ENCODE results near the gene COL12A1. TPM values are rescaled to one million over a fixed set of nuclear protein-coding genes. Genes with fewer than 3 reads are reported as not detected.

Gene COL12A1
- total and polyA plus RNA-seq, 5 donors from 2014 or later, result 0.37 TPM; not detected in 4

DNA sequence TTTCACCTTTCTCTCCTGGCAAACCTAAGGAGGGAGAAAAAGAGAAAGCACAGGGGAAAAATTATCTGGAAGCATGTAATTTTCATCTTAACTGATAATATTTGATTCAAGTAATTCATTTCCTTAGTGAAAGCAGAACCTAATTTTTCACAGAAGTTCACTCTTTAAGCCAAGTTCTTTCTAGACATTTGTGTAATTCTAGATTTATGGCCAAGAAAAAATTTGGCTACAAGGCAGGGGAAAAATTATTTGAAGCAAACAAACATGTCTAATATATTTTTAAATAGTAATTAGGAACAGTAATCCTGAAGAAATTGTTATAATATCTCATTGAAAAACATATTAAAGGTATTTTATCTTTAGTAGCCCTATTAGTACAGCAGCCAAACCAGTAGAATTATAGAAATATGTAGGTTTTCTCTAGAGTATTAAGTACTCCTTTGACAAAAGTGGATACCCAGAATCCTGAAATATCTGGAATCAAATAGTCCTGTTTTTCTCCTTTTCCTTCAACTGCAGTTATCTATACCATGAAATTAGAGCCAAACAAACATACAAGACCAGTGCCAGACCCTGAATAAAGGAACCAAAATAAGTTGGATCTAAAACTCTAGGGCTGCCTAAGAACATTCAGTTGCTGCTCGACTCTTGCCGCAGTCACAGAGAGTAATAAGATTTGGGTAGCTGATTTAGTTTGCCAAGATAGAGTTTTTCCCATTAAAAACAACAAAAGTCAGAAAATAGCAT, 116.5 kb downstream of the COL12A1 start:
- Histone ChIP-seq H3K9me3 (ENCODE audit: control insufficient read depth in 2 of 2, low read length in 2 of 2) (no peaks in the 10 kb centered on the region), H3K36me3 (ENCODE audit: control insufficient read depth, insufficient read depth, low read length) (no peaks in the 10 kb centered on the region), H3K27ac (ENCODE audit: insufficient read depth, low read length, poor library complexity, severe bottlenecking) (no peak overlapping the region), H3K4me1 (ENCODE audit: control insufficient read depth, insufficient read depth, low read length, poor library complexity, severe bottlenecking) (no peaks in the 10 kb centered on the region), H3K4me3 (ENCODE audit: low read depth, low read length) (no peak overlapping the region), H3K27me3 (ENCODE audit: control insufficient read depth, insufficient read depth, low read length) (no peaks in the 10 kb centered on the region)
- Mint-ChIP-seq H3K9me3 (peaks cover 0 to 3% (median 0%) of the 10 kb centered on the region in 7 donors), H3K4me3 (no peak overlapping the region), H3K27ac (no peak overlapping the region), H3K27me3 (no peaks in the 10 kb centered on the region), H3K36me3 (no peaks in the 10 kb centered on the region), H3K4me1 (no peaks in the 10 kb centered on the region)
- DNase-seq (no peak), ATAC-seq (ENCODE audit: low read depth in 2 of 2) (no peak)

DNA sequence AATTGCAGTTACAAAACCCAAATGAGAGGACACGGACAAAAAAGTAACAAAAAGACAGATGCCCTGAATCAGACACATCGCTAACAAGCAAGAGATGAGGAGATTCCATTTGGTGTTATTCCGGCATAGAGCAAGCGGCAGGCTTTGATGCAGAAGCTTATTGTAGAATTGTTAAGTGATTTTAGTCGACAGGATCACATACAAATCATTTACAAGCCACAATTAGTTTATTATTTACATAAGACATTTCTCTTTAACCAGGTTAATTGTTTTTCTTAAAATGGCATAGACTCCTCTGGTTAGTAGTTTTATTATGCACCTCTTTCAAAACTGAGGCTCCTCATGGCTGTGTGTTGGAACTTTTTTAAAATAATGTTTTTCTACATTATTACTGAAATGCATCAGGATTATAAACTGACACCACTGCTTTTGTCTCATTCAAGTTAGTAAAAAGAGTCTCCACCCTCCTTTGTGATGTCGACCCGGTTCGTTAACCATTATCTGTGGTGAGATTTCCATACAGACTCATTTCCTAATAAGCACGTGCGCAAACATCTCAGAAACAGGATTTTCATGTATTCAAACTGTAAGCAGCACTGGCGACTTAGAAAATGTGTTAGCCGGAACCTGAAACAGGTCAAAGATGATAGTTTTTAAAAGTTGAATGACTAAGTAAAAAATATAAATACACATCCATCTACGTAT, 119.8 kb downstream of the COL12A1 start:
- Histone ChIP-seq H3K4me1 (ENCODE audit: control insufficient read depth, insufficient read depth, low read length, poor library complexity, severe bottlenecking) (no peaks in the 10 kb centered on the region), H3K36me3 (ENCODE audit: control insufficient read depth, insufficient read depth, low read length) (no peaks in the 10 kb centered on the region), H3K27ac (ENCODE audit: insufficient read depth, low read length, poor library complexity, severe bottlenecking) (no peak overlapping the region), H3K9me3 (ENCODE audit: control insufficient read depth in 2 of 2, low read length in 2 of 2) (no peaks in the 10 kb centered on the region), H3K4me3 (ENCODE audit: low read depth, low read length) (no peak overlapping the region), H3K27me3 (ENCODE audit: control insufficient read depth, insufficient read depth, low read length) (no peaks in the 10 kb centered on the region)
- ATAC-seq (ENCODE audit: low read depth in 2 of 2) (no peak), DNase-seq (no peak)
- Mint-ChIP-seq H3K27ac (no peak overlapping the region), H3K27me3 (no peaks in the 10 kb centered on the region), H3K4me1 (no peaks in the 10 kb centered on the region), H3K36me3 (no peaks in the 10 kb centered on the region), H3K9me3 (peaks cover 0 to 3% (median 0%) of the 10 kb centered on the region in 7 donors), H3K4me3 (no peak overlapping the region)

DNA sequence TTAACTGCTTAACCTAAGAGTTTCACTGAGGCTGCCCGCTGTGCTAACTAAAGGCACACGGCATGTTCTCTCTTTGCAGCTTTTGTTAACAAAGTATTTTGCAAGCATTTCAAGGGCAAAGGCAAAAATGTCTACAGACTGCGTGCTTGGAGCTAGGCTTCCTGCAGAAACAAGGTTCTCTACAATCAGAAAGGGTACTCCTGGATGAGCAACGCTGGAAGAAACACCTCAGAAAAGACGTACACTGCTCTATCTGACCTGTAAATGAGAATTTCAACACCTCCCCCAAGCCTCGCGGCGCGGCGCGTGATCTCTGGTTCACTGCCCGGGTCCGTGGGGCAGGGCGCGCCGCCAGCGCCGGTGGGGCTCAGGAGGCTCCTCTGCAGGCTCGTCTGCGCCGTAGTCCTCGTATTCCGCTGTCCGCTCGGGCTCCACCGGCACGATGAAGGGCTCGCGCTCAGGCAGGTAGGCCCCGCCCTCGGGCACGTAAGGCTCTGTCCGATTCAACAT, 120.9 kb downstream of the COL12A1 start:
- no peak overlapping the region for H3K27ac Mint-ChIP-seq
- no peaks in the 10 kb centered on the region for H3K27me3 ChIP-seq (ENCODE audit: control insufficient read depth, insufficient read depth, low read length)
- no peak for DNase-seq
- H3K36me3 ChIP-seq (ENCODE audit: control insufficient read depth, insufficient read depth, low read length), result no peaks in the 10 kb centered on the region
- H3K9me3 ChIP-seq (ENCODE audit: control insufficient read depth in 2 of 2, low read length in 2 of 2), result no peaks in the 10 kb centered on the region
- H3K4me3 Mint-ChIP-seq, result no peak overlapping the region
- no peaks in the 10 kb centered on the region for H3K4me1 Mint-ChIP-seq
- peaks cover 4% of the 10 kb centered on the region for H3K27me3 Mint-ChIP-seq
- no peaks in the 10 kb centered on the region for H3K4me1 ChIP-seq (ENCODE audit: control insufficient read depth, insufficient read depth, low read length, poor library complexity, severe bottlenecking)
- no peaks in the 10 kb centered on the region for H3K36me3 Mint-ChIP-seq
- no peak for ATAC-seq (ENCODE audit: low read depth in 2 of 2)
- H3K27ac ChIP-seq (ENCODE audit: insufficient read depth, low read length, poor library complexity, severe bottlenecking), result no peak overlapping the region
- no peak overlapping the region for H3K4me3 ChIP-seq (ENCODE audit: low read depth, low read length)
- peaks cover 0 to 5% (median 0%) of the 10 kb centered on the region in 7 donors for H3K9me3 Mint-ChIP-seq

DNA sequence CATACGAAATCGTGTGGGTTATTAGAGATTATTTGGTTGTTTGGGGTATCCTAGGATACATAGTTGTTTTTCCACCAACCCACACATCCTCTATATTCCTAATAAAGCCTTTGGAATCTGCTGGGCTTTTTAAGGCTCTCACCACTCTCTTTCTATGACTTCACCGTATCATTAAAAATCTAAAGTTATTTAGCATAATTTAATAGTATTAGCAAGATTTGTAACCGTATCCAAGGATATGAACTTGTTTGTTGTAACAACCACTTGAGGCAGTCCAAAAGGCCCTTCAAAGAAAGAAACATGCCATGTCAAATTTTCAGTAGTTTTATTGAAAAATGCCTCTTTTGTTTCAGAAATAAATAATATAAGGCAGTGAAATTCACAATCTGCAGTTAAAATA, 121.8 kb downstream of the COL12A1 start:
- Histone ChIP-seq H3K27ac (ENCODE audit: insufficient read depth, low read length, poor library complexity, severe bottlenecking) (no peak overlapping the region), H3K4me1 (ENCODE audit: control insufficient read depth, insufficient read depth, low read length, poor library complexity, severe bottlenecking) (no peaks in the 10 kb centered on the region), H3K27me3 (ENCODE audit: control insufficient read depth, insufficient read depth, low read length) (no peaks in the 10 kb centered on the region), H3K36me3 (ENCODE audit: control insufficient read depth, insufficient read depth, low read length) (no peaks in the 10 kb centered on the region), H3K9me3 (ENCODE audit: control insufficient read depth in 2 of 2, low read length in 2 of 2) (no peaks in the 10 kb centered on the region), H3K4me3 (ENCODE audit: low read depth, low read length) (no peak overlapping the region)
- peaks cover 0 to 5% (median 0%) of the 10 kb centered on the region in 7 donors for H3K9me3 Mint-ChIP-seq
- no peak overlapping the region for H3K27ac Mint-ChIP-seq
- no peaks in the 10 kb centered on the region for H3K4me1 Mint-ChIP-seq
- ATAC-seq (ENCODE audit: low read depth in 2 of 2) (no peak), DNase-seq (no peak)
- no peak overlapping the region for H3K4me3 Mint-ChIP-seq
- H3K27me3 Mint-ChIP-seq, result peaks cover 4% of the 10 kb centered on the region
- H3K36me3 Mint-ChIP-seq, result no peaks in the 10 kb centered on the region

DNA sequence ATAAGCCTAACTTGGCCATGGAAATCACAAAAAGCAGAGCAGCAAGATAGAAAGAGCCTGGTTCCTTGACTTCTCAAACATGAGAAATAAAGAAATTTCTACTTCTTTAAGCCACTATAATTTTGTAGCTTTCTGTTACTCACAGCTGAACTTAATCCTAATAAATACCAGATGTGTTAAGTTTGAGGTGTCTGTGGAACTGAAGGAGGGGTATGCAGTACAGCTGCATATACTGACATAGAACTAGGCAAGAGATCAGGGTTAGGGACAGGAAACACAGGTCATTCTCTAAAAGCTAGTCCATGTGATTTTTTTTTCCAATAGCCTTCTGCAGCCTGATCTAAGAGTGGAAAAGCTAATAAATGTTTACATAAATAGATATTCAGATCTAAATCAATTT, 123.9 kb downstream of the COL12A1 start:
- no peak overlapping the region for H3K27ac Mint-ChIP-seq
- no peak for ATAC-seq (ENCODE audit: low read depth in 2 of 2)
- H3K9me3 ChIP-seq (ENCODE audit: control insufficient read depth in 2 of 2, low read length in 2 of 2), result no peaks in the 10 kb centered on the region
- H3K36me3 Mint-ChIP-seq, result no peaks in the 10 kb centered on the region
- H3K4me3 ChIP-seq (ENCODE audit: low read depth, low read length), result no peak overlapping the region
- H3K27ac ChIP-seq (ENCODE audit: insufficient read depth, low read length, poor library complexity, severe bottlenecking), result no peak overlapping the region
- H3K4me1 ChIP-seq (ENCODE audit: control insufficient read depth, insufficient read depth, low read length, poor library complexity, severe bottlenecking), result no peaks in the 10 kb centered on the region
- no peaks in the 10 kb centered on the region for H3K27me3 ChIP-seq (ENCODE audit: control insufficient read depth, insufficient read depth, low read length)
- no peak overlapping the region for H3K4me3 Mint-ChIP-seq
- H3K4me1 Mint-ChIP-seq, result no peaks in the 10 kb centered on the region
- H3K9me3 Mint-ChIP-seq, result peaks cover 0 to 5% (median 0%) of the 10 kb centered on the region in 7 donors
- no peak for DNase-seq
- peaks cover 4% of the 10 kb centered on the region for H3K27me3 Mint-ChIP-seq
- no peaks in the 10 kb centered on the region for H3K36me3 ChIP-seq (ENCODE audit: control insufficient read depth, insufficient read depth, low read length)

DNA sequence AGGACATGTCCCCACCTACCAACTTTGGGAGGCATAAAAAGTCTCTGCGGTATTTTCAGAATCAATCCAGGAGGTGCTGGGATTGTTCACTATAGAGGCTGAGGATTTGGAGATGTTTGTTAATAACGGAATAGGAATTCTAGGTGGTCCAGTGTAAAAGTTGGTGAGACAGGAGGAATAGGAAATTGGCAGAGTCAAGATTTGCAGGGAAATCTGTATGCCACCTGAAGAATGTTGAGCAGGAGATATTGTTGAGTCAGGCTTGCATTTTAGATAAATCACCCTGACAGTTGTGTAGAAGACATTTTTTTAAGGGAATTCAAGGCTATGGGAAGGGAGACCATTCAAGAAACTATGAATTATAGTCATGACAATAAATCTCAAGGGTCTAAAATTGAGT, 124.8 kb downstream of the COL12A1 start:
- H3K27ac Mint-ChIP-seq, result no peak overlapping the region
- ATAC-seq (ENCODE audit: low read depth in 2 of 2), result no peak
- H3K27ac ChIP-seq (ENCODE audit: insufficient read depth, low read length, poor library complexity, severe bottlenecking), result no peak overlapping the region

DNA sequence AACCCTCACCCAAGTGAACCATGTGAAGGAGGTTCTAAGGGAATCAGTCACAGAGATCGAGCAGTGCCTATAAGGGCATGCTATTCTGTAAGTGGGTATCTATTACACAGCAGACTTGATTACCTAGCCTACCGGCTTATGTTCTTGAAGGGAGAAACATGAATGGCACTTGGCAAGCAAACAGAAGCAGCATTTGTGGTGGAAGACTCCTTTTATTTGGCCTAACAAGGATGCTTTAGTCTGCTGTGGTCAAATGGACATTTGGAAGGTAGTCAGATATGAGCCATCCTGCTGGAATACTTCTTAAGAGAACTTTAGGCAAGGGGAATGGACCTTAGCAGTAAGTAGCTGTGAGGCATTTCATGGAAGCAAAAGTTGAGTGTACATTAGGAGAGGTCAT, 126.3 kb downstream of the COL12A1 start:
- Histone ChIP-seq H3K4me3 (ENCODE audit: low read depth, low read length) (no peak overlapping the region), H3K27me3 (ENCODE audit: control insufficient read depth, insufficient read depth, low read length) (no peaks in the 10 kb centered on the region), H3K36me3 (ENCODE audit: control insufficient read depth, insufficient read depth, low read length) (no peaks in the 10 kb centered on the region), H3K27ac (ENCODE audit: insufficient read depth, low read length, poor library complexity, severe bottlenecking) (no peak overlapping the region), H3K4me1 (ENCODE audit: control insufficient read depth, insufficient read depth, low read length, poor library complexity, severe bottlenecking) (no peaks in the 10 kb centered on the region), H3K9me3 (ENCODE audit: control insufficient read depth in 2 of 2, low read length in 2 of 2) (no peaks in the 10 kb centered on the region)
- Mint-ChIP-seq H3K4me3 (no peak overlapping the region), H3K4me1 (no peaks in the 10 kb centered on the region), H3K9me3 (peaks cover 0 to 6% (median 0%) of the 10 kb centered on the region in 7 donors), H3K27me3 (peaks cover 4% of the 10 kb centered on the region), H3K27ac (no peak overlapping the region), H3K36me3 (no peaks in the 10 kb centered on the region)
- DNase-seq, result no peak
- no peak for ATAC-seq (ENCODE audit: low read depth in 2 of 2)

More for the DNA sequence above, 124.8 kb downstream of the COL12A1 start:
- no peaks in the 10 kb centered on the region for H3K9me3 ChIP-seq (ENCODE audit: control insufficient read depth in 2 of 2, low read length in 2 of 2)
- H3K27me3 ChIP-seq (ENCODE audit: control insufficient read depth, insufficient read depth, low read length), result no peaks in the 10 kb centered on the region
- no peaks in the 10 kb centered on the region for H3K36me3 ChIP-seq (ENCODE audit: control insufficient read depth, insufficient read depth, low read length)
- no peaks in the 10 kb centered on the region for H3K36me3 Mint-ChIP-seq
- H3K4me1 ChIP-seq (ENCODE audit: control insufficient read depth, insufficient read depth, low read length, poor library complexity, severe bottlenecking), result no peaks in the 10 kb centered on the region
- H3K9me3 Mint-ChIP-seq, result peaks cover 0 to 5% (median 0%) of the 10 kb centered on the region in 7 donors
- H3K4me1 Mint-ChIP-seq, result no peaks in the 10 kb centered on the region
- no peak for DNase-seq
- H3K4me3 Mint-ChIP-seq, result no peak overlapping the region
- no peak overlapping the region for H3K4me3 ChIP-seq (ENCODE audit: low read depth, low read length)
- H3K27me3 Mint-ChIP-seq, result peaks cover 4% of the 10 kb centered on the region

Data from CD4-positive, CD25-positive, alpha-beta regulatory T cell (primary cell).